Ovary (tissue), 3 donors: Measurements from ENCODE around the gene PRR35.

Experiments
- EP300 ChIP-seq: sonication (generic); formaldehyde crosslinking; IDR thresholded peaks from one replicate; pipeline ENCODE4 v1.6.1; 2017; ENCODE audit warnings: antibody characterized with exemption
- POLR2A ChIP-seq: fragments of 450-650 bp; IDR thresholded peaks from one replicate; pipeline ENCODE4 v1.6.1; 2017; ENCODE audit warnings: antibody characterized with exemption, mild to moderate bottlenecking, moderate library complexity
- TF ChIP-seq, protein P1 (sequence below), 3 donors: fragments of 450-650 bp in 2 of 3; fragments of 200-600 bp in 1 of 3; IDR thresholded peaks; one replicate each; pipeline versions ENCODE4 v1.5.1 to v1.8.0; 2016 to 2022; ENCODE audit warnings: antibody characterized with exemption in 3 of 3, mild to moderate bottlenecking in 1 of 3
- donor health status: DM: no; HTN: no; CAD: no.

DNA sequence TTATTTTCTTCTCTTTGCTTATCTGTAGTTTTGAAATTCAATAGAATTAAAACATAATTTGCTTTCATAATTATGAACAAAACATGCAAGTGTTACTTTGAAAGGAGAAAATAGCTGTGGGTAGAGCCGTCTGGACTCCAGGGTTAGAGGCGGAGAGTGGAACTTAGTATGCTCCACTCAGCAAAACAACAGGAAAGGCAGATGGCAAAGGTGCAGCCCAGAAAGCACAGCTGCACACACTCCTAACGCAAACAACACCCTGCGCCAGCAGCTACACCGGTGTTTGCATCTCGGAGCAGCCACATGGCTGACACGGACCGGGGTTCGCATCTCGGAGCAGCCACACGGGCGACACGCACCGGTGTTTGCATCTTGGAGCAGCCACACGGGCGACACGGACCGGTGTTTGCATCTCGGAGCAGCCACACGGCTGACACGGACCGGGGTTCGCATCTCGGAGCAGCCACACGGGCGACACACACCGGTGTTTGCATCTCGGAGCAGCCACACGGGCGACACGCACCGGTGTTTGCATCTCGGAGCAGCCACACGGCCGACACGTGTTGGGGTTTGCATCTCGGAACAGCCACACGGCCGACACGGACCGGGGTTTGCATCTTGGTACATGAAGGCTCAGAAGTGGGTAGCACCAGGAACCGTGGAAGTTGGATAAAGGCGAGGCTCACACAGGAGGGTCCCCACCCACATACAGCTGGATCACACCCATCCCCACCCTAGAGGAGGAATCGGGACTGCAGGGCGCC is 44.8 kb upstream of the PRR35 start:
- TF ChIP-seq, protein P1, sequence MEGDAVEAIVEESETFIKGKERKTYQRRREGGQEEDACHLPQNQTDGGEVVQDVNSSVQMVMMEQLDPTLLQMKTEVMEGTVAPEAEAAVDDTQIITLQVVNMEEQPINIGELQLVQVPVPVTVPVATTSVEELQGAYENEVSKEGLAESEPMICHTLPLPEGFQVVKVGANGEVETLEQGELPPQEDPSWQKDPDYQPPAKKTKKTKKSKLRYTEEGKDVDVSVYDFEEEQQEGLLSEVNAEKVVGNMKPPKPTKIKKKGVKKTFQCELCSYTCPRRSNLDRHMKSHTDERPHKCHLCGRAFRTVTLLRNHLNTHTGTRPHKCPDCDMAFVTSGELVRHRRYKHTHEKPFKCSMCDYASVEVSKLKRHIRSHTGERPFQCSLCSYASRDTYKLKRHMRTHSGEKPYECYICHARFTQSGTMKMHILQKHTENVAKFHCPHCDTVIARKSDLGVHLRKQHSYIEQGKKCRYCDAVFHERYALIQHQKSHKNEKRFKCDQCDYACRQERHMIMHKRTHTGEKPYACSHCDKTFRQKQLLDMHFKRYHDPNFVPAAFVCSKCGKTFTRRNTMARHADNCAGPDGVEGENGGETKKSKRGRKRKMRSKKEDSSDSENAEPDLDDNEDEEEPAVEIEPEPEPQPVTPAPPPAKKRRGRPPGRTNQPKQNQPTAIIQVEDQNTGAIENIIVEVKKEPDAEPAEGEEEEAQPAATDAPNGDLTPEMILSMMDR (IDR thresholded peaks at IDR 0.05) = no peak
- no peak for TF ChIP-seq POLR2A
- TF ChIP-seq EP300 = no peak
